Neural cell (in vitro differentiated cells): ENCODE results near the gene NCBP1. TPM values are rescaled to one million over a fixed set of nuclear protein-coding genes. Genes with fewer than 3 reads are reported as not detected.

Experiments
- H2AFZ ChIP-seq: fragments of 200-600, 300-800 bp; sonication (generic), shearing (Covaris generic); 2 replicates; pipeline ENCODE4 v1.6.0; 2014; ENCODE audit warnings: low read depth, mild to moderate bottlenecking, antibody characterized with exemption, low read length, moderate library complexity
- H3F3A ChIP-seq: fragments of 200-600 bp; shearing (Covaris generic); 2 replicates; pipeline ENCODE4 v1.6.1; 2016; ENCODE audit warnings: mild to moderate bottlenecking, moderate library complexity, mixed read lengths, antibody characterized with exemption, low read length; ENCODE audit not compliant: insufficient read depth, poor library complexity, severe bottlenecking
- H3K27ac ChIP-seq: fragments of 200-600, 300-800 bp; sonication (generic), shearing (Covaris generic); 2 replicates; pipeline ENCODE4 v1.5.1; 2014; ENCODE audit warnings: mild to moderate bottlenecking, low read length, moderate library complexity
- H3K27me3 ChIP-seq: fragments of 300-800, 200-600 bp; sonication (generic), shearing (Covaris generic); 2 replicates; pipeline ENCODE4 v1.6.0; 2014; ENCODE audit warnings: mild to moderate bottlenecking, low read depth, low read length, moderate library complexity; ENCODE audit not compliant: insufficient read depth
- H3K36me3 ChIP-seq: fragments of 300-800, 200-600 bp; sonication (generic), shearing (Covaris generic); 2 replicates; pipeline ENCODE4 v1.5.1; 2014; ENCODE audit warnings: mild to moderate bottlenecking, antibody characterized with exemption, low read length, moderate library complexity; ENCODE audit not compliant: insufficient read depth
- H3K4me2 ChIP-seq: fragments of 300-800, 200-600 bp; sonication (generic), shearing (Covaris generic); 2 replicates; pipeline ENCODE4 v1.6.0; 2014; ENCODE audit warnings: mild to moderate bottlenecking, low read length
- H3K4me3 ChIP-seq: fragments of 300-800, 200-600 bp; sonication (generic), shearing (Covaris generic); 2 replicates; pipeline ENCODE4 v1.5.1; 2014; ENCODE audit warnings: mild to moderate bottlenecking, low read length, moderate library complexity
- H3K79me2 ChIP-seq: fragments of 200-600 bp; shearing (Covaris generic); replicated peaks from 2 replicates; pipeline ENCODE4 v1.6.0; 2014; ENCODE audit warnings: mild to moderate bottlenecking, low read length, moderate library complexity; ENCODE audit not compliant: insufficient read depth
- H3K9ac ChIP-seq: fragments of 300-800, 200-600 bp; sonication (generic), shearing (Covaris generic); 2 replicates; pipeline ENCODE4 v1.6.1; 2016; ENCODE audit warnings: mild to moderate bottlenecking, low read length, mixed read lengths
- H3K9me2 ChIP-seq: fragments of 200-600 bp; shearing (Covaris generic); 2 replicates; pipeline ENCODE4 v1.6.1; 2016; ENCODE audit warnings: mild to moderate bottlenecking, low read length, mixed read lengths; ENCODE audit not compliant: insufficient read depth
- H3K9me3 ChIP-seq: fragments of 200-600, 300-800 bp; sonication (generic), shearing (Covaris generic); 2 replicates; pipeline ENCODE4 v1.6.1; 2016; ENCODE audit warnings: mild to moderate bottlenecking, mixed run types, low read length, moderate library complexity, mixed read lengths
- H4K20me1 ChIP-seq: fragments of 200-600 bp; shearing (Covaris generic); 2 replicates; pipeline ENCODE4 v1.6.1; 2016; ENCODE audit warnings: mild to moderate bottlenecking, mixed run types; ENCODE audit not compliant: insufficient read depth
- EP300 ChIP-seq: fragments of 450-650 bp; conservative IDR thresholded peaks from 2 replicates; pipeline ENCODE4 v1.6.1; 2014; ENCODE audit warnings: antibody characterized with exemption, mild to moderate bottlenecking, moderate library complexity; ENCODE audit not compliant: poor library complexity, severe bottlenecking
- POLR2AphosphoS5 ChIP-seq: IDR thresholded peaks from 2 replicates; pipeline ENCODE4 v1.6.1; 2012
- RAD21 ChIP-seq: fragments of 450-650 bp; conservative IDR thresholded peaks from 2 replicates; pipeline ENCODE4 v1.6.1; 2014; ENCODE audit warnings: antibody characterized with exemption, mild to moderate bottlenecking, moderate library complexity
- SMC3 ChIP-seq: fragments of 450-650 bp; conservative IDR thresholded peaks from 2 replicates; pipeline ENCODE4 v1.6.1; 2014; ENCODE audit warnings: antibody characterized with exemption, mild to moderate bottlenecking, moderate library complexity; ENCODE audit not compliant: poor library complexity
- TAF1 ChIP-seq: IDR thresholded peaks from 2 replicates; pipeline ENCODE4 v1.6.1; 2012; ENCODE audit warnings: low read depth
- polyA plus RNA-seq: library from polyadenylated mRNA; depleted of rRNA; stranded (reverse); fragments of >200 nt; gene quantifications from 2 replicates; pipeline ENCODE4 v1.2.3, GENCODE V29; 2014

The NCBP1 gene
- polyA plus RNA-seq, 1 donor from 2014 or later: 30.6 TPM

- no peaks in the 10 kb centered on the region for H3K9me2 ChIP-seq
- H3K9ac ChIP-seq: no peak overlapping the region
- H3K9me3 ChIP-seq: no peaks in the 10 kb centered on the region
- no peak overlapping the region for H3K4me2 ChIP-seq
- no peaks in the 10 kb centered on the region for H3K79me2 ChIP-seq
- H3F3A ChIP-seq: no peaks in the 10 kb centered on the region
- TF ChIP-seq RAD21 (no peak), EP300 (no peak), SMC3 (no peak), POLR2AphosphoS5 (no peak), TAF1 (no peak)
- no peaks in the 10 kb centered on the region for H3K27me3 ChIP-seq
- H3K4me3 ChIP-seq: no peak overlapping the region
- no peak overlapping the region for H2AFZ ChIP-seq
- no peaks in the 10 kb centered on the region for H4K20me1 ChIP-seq
- no peak overlapping the region for H3K27ac ChIP-seq
- H3K36me3 ChIP-seq: no peaks in the 10 kb centered on the region
Measured at GRCh38 chr9:97722331-97722730, 88.7 kb downstream of the NCBP1 start.

Other genes with a start within 250 kb of the NCBP1 start
- gene TDRD7, start 221.7 kb upstream of the NCBP1 start, polyA plus RNA-seq: 5.7 and 9.7 TPM in 2 replicates
- gene TMOD1, start 132.2 kb upstream of the NCBP1 start, polyA plus RNA-seq: 0.17 and 0.22 TPM in 2 replicates
- gene TSTD2, start 453 bp upstream of the NCBP1 start, polyA plus RNA-seq: 50.0 and 57.6 TPM in 2 replicates
- 32.3 and 34.5 TPM in 2 replicates for gene XPA, start 63.5 kb downstream of the NCBP1 start, polyA plus RNA-seq
- gene FOXE1, start 219.4 kb downstream of the NCBP1 start, polyA plus RNA-seq: 0.14 TPM in 1 of 2 replicates, not detected in the other